Left hindlimb (tissue), 1 donor: ENCODE data around the gene CACNG4.

ENCODE experiments used
- DNase-seq: peaks from one replicate; pipeline ENCODE4 v3.0.0-alpha.2; 2018

Gene CACNG4

DNA sequence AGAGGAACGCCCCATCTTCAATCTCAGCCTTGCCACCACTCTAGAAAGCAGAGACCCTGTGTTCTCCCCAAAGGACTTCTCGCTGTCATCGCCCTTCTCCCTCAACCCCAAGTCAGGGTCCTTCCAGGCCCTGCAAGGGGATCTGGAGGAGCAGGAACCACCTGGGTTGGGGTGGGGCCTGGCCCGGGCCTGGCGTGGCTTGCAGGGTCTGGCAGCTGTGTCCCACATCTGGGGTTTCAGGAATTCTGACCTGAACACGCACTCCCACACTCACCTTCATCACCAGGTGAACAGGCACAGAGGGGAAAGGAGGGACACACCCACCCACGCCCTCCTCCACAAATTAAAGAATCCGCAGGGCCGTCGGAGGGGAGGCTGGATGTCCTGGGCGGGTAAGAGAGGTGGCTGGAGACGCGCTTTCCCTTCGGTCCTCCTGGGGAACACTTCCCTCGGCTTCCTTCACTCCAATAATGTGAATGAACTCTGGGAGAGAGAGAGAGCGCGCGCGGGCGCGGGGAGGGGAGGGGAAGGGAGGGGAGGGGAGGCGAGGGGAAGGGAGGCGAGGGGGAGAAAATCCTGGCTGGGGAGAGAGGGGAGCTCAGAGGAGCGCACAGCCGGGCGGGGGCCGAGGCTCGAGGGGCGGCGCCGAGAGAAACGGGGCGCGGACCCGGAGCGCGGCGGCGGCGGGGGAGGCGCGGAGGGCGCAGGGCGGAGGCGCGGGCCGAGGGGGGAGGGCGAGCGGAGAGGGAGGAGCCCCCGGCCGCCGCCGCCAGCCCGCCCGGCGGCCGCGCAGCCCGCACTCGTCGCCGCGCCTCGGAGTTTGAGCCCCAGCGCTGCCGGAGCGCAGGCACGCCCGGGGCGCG, at the start of gene CACNG4:
TSS of gene CACNG4 (plus strand) at position 799 of the 863 bp plus-strand sequence. CDS start 205 bp downstream, outside the sequence.
- peak; percentile 78 for DNase-seq

DNA sequence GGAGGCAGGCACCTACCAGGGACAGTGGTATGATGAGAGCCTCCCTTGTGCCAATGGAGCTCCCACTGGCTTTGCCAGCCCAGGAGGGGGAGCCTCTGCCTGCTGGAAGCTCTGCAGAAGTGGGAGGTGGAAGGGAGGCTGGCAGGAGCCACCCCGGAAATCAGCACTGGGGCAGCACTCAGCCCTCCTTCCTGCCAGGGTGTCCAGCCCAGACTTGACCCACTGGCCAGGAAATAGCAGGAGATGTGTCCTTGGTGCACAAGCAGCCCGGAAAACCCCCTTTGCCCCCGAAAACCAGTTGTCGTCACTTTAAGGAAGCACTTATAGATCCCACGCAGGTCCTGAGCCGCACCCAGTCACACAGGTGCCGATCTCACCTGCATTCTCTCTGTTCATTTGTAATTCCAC, 49.3 kb upstream of the CACNG4 start:
- no peak for DNase-seq

DNA sequence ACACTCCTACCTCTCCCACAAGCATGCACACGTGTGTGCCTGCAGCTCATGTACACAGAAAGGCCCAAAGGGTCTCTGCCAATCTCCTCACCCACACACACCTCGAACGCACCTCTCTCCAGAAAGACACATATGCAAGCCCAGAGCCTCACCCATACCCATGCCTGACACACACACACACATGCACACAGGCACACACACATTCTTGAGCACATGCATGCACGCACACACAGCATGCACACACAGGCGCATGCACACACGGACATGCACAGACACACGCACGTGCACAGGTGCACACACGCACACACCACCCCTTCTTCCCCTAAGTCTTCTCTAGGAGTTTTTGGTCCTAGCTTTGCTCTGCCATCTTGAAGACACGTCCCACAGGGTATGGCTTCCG, 48.7 kb upstream of the CACNG4 start:
- no peak for DNase-seq

DNA sequence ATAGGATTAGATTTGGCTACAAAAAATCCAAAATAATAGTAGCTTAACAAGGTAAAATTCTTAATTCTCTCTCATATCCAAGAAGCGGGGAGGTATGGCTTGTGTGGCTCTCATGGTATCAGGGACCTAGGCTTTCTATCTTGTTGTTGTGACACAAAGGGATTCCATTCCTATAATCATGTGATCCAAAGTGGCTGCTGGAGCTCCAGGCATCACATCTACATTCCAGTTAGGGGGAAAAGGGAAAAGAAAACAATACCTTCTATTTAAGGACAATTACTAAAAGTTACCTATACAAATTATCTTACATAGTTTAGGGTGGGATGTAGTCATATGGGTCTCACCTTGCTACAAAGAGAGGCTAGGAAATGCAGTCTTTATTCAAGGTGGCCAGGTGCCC, 47.6 kb upstream of the CACNG4 start:
- DNase-seq = no peak

DNA sequence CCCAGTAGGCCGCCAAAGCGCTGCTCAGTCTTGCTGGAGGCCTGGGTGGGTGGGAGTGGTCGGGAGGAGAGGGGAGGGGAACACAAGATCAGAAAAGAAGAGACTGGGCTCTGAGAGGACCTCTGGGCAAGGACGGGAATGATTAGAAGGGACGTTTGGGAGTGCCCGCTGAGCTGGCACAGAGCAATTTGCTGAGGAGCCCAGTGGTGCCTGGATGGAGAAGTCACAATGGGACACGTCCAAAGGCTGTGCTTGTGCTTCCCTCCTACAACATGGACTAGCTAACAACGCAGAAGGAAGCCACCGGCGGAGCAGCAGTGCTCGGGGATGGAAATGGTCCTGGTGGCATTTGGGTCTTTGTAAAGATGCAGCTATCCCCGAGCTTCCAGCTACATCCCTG, 45.6 kb upstream of the CACNG4 start:
- no peak for DNase-seq

DNA sequence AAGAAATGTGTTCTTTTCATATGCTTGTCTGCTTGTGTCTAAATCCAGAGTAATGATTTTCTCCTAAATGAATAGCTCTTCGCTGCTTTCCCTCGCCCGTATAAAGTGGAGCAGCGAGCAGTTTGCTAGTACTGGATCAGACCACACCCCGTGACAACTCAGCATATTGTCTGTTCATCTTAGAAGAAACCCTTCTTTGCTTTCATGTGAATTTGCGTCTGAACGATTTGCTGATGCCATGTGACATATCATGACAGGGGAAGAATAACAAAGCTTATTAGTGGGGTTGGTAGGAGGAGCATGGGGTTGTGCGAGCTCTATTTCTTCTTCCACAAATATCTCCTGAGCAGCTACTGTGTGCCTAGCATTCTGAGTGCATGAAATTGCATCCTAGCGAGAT, 44.1 kb upstream of the CACNG4 start:
- no peak for DNase-seq

DNA sequence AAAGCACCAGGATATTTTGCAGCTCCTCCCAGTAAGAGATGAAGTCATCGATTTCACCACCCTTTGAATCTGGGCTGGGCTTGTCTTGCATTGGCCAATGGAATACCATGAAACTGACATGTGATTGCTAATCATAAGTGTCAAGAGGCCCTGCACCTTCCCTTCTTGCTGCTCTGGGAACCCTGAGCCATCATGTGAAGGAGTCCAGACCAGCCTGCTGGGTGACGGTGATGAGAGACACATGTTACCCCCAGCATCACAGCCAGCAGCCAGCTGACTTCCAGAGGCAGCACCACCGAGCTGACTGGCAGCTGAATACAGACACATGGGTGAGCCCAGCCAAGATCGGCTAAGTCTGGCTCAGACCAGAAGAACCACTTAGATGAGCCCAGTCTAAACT, 43.6 kb upstream of the CACNG4 start:
- no peak for DNase-seq

DNA sequence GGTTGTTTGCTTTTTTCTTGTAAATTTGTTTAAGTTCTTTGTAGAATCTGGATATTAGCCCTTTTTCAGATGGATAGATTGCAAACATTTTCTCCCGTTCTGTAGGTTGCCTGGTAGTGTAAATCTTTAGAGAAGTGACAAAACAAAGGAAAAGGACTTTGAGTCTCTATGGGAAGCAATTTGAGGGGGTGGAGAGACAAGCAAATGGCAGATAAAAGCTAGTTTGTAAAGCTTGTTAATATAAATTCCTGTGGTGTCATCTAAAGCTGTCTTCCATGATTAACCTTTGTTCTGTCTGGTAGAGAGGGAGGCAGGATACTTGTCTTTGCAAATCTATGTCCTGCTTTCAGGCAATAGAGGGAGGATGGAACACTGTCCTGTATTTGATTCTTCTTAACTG, 40.6 kb upstream of the CACNG4 start:
- DNase-seq = no peak

DNA sequence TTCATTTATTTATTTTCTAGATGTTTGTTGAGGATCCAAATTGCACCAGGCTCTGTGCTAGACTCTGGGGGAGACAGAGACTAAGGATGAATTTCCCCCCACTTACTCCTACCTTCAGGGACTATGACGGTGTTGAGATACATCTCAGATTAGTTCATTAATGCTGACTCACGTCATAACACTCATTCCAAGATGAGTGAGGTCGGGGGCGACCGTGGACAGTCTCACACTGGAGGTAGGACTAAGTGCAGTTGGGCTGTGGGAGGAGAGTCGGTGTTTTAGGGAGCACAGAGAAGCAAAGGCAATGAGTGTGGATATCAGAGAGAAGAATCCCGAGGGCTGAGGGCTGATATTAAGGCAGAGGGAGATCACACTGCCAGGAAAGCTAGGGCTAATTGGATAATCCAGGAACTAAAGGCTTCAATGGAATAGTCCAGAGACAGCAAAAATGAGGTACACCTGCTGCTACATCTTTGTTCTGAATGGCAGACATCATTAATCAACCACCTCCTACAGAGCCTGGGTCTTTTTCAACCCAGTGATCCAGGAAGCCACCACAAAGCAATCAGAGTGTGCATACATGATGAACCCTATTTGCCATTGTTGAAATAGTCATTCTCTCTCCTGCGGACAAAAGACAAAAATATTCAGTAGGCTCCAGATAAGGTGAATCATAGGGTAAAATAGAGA, 38.6 kb upstream of the CACNG4 start:
- DNase-seq = no peak

DNA sequence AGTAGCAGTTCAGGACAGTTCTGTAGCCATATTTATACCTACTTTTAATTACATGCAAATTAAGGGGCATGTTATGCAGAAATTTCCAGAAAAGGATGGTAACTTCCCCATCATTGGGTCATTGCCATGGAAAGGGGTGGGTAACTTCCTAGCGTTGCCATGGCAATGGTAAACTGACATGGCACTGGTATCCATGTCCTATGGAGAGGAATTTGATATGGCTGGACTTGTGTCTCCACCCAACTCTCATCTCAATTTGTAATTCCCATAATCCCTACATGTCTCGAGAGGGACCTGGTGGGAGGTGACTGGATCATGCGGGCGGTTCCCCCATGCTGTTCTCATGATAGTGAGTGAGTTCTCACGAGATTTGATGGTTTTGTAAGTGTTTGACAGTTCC, 35.6 kb upstream of the CACNG4 start:
- DNase-seq = no peak

DNA sequence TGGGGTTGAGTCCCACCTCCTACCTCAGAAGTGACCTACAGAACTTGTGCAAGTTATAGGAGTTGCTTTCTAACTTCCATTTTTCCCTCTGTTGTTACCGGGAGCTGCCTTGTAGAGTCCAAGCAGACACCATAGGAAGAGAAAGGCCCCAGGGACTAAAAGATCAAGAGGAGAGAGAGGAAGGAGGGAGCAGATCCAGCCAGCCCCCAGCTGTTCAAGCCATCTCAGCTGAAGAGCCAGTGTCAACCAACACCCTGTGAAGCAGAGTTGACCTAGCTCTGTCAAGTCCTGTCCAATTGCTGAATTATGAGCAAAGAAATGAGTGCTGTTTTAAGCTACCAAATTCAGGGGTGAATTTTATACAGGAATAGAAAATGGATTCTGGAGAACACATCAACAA, 34.9 kb upstream of the CACNG4 start:
- no peak for DNase-seq

DNA sequence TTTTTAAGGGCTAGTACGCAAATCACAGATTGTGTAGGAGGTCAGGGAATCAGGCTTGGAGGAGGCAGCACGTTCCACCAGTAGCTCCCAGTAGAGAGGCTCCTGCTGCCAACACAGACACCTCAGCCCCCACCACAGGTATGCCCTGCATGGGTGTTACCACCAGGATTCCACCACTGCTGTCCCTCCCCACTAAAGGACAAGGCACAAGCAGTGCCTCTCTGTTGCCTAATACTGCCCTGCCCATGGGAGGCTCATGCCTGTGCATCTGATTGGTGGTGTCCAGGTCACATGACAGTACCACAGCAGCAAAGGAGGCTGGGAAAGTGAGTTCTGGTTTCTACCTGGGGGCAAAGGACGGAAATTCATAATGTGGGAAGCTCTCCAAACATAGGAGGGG, 33.6 kb upstream of the CACNG4 start:
- no peak for DNase-seq

DNA sequence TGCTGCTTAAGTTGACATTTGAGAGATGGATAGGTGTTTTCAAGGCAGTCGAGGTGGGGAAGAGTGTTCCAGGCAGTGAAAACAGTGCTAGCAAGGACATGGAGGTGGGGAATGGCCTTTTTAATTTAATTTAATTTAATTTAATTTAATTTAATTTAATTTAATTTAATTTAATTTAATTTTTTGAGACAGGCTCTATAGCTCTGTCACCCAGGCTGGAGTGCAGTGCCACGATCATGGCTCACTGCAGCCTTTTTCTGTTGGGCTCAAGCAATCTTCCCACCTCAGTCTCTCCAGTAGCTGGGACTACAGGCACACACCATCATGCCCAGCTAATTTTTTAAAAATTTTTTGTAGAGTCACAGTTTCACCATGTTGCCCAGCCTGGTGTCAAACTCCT, 32.2 kb upstream of the CACNG4 start:
- DNase-seq = no peak

DNA sequence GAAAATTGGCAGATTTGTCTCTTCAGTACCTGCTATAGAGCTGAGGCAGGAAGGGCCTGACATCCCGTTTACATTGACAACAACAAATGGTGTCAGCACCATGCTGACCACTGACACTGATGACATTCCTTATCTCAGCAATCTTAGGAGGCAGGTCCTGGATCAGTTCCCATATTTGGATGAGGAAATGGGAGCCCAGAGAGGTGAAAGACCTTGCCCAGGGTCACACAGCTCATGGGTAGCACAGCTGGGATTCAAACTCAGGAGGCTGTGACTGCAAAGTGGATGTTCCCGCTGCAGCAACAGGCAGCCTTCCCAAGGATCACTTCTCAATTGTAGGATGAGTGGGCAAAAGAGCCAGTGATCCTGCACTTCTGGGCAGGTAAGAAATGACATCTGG, 30.5 kb upstream of the CACNG4 start:
- no peak for DNase-seq

DNA sequence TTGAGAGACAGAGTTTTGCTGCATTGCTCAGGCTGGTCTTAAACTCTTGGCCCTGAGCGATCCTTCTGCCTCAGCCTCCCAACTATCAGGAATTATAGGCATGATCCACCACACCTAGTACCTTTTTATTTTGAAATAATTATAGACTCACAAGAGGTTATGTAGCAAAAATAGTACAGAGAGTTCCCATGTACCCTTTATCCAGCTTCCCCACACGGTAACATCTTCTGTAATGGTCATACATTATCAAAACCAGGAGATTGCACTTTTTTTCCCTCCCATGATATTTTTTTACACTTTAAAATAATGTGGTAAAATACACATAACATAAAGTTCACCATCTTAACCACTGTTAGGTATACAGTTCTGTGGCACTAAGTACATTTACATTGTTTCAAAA, 28.8 kb upstream of the CACNG4 start:
- DNase-seq = no peak

DNA sequence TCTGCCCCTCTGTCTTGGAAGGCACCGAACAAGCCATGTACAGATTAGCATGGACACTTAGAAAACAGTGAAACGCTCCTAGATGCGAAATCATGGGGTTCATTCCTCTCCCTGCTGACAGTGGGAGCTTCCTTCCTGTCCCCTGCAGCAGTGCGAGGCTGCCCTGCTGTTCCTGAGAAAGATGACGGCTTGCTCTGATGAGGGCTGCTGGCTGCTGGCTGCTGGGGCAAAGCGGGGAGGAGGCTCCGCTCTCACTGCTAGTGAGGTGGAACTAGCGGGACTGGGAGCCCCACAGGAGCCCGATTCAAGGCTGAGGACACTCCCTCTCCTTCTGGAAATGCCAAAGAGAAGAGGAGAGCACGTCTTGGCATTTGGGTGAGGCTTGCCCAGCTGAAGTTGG, 25.9 kb upstream of the CACNG4 start:
- DNase-seq = no peak

DNA sequence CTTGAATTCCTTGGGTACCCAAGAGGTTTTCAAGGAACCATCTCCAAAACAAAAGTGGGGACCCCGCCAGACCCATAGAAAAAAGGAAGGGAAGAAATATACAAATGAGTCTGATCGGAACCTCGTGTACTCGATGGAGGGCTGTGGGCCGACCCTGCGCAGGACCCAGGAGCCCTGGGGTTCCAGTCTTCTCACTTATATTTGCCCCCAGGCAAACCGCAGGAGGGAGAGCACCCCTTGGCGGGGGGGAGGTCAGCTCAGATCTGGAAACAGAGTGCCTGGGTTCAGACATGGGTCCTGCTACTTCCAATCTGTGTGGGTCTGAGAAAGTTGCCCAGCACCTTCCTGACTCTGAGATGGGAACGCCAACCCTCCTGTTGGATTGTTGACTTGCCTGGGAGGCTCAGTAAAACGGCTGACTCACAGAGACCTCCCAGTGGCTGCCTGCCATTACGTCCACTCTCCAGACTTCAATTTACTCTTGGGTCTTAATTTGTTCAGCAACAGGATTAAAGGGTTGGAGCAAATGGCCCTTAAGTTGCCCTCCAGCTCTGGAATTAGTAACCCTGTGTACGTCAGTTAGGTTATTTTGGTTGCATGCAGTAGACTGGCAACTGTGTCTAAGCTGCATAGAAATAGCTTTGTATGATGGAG, 24.9 kb upstream of the CACNG4 start:
- no peak for DNase-seq

DNA sequence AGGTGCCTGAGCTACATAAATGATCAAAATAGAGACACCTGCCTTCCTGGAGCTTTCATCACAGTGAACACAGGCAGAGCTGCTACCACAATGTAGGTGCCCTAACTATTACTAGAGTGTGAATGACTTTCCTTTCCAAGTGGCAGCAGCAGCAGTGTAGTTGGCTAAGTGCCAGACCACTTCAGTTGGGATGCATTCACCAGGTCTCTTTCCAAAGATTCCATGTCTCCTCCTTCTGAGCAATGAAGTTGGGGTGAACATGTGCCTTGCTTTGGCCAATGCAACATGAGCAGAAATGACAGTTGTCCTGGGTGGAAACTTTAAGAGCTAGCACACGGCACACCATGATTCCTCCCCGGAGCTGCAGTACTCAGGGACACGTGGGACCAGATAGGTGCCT, 23.3 kb upstream of the CACNG4 start:
- no peak for DNase-seq

DNA sequence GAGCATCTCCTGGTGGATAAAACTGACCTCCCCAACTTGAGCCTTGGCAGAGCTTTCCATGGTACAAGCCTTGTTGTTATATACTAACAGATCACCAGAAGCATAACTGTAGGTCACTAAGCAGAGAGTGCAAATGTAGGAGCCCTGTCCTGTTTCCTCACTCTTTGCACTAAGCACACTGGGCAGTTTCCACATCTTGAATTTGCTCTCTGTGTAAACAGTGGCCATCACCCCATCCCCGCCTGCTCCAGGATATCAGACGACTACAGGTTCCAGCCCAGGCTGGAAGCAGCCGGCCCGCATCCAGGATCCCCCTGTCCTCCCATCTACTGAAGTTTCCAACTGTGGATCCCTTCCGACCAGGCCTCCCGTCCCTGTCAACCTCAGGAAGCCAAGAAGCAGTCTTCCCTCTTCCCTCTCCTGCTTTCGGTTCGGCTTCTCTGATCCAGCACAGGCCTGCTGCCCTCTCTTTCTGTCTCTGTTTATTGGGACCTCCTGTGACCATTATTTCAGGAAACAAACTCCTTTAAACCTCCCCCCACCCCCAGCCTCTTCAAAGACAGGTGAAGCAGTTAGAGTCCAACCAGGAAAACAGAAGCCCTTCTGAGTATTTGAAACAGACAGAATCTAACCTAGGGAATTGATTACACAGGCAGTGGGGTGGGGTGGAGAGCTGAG, 22.6 kb upstream of the CACNG4 start:
- no peak for DNase-seq

DNA sequence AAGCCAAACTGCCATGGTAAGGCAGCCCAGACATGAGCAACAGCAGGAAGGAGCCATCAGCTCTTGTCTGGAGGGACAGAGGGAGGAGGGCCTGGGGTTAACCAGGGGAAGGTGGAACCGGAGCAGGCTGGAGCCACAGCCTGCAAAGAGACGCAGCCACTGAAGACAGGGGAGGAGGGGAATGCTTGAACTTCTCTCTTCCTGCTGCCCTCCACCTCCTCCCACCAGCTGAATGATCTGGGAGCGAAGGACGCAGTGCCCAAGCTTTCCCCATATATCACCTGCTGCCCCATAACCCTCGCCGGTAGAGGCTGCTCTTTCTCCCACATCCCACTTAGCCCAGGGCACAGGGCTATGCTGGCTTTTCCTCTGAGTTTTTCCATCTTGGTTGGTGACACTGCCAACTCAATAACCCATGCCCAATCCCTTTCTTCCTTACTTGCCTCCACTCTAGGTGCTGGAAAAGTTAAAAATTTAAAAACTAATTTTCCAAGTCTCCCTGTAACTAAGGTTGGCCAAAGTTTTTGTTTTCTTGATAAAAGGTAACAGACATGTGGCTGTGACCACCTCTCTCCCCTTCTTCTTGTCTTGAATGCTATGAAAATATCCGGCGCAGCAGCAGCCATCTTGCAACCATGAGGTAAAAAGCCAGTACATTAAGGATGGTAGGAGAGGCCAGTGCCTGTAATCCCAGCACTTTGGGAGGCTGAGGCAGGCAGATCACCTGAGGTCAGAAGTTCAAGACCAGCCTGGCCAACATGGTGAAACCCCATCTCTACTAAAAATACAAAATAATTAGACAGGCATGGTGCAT, 21.8 kb upstream of the CACNG4 start:
- DNase-seq = no peak

DNA sequence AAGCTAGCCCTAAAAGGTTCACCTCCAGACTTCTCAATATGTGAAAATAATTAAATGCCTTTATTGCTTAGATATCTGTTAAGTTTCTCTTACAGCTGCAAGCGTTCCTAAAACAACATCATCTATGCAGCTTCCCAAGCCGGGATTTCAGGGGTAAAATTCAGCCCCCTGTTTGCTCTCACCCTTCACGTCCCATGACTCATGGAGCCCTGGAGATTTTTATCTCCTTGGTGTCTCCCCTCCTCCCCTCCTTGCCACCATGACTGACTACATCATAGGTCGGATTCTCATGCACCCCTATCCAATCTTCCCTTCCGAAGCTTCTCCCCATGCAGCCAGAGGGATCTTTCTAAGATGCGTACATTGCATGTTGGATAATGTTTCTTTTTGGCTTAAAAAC, 21.0 kb upstream of the CACNG4 start:
- DNase-seq = no peak

DNA sequence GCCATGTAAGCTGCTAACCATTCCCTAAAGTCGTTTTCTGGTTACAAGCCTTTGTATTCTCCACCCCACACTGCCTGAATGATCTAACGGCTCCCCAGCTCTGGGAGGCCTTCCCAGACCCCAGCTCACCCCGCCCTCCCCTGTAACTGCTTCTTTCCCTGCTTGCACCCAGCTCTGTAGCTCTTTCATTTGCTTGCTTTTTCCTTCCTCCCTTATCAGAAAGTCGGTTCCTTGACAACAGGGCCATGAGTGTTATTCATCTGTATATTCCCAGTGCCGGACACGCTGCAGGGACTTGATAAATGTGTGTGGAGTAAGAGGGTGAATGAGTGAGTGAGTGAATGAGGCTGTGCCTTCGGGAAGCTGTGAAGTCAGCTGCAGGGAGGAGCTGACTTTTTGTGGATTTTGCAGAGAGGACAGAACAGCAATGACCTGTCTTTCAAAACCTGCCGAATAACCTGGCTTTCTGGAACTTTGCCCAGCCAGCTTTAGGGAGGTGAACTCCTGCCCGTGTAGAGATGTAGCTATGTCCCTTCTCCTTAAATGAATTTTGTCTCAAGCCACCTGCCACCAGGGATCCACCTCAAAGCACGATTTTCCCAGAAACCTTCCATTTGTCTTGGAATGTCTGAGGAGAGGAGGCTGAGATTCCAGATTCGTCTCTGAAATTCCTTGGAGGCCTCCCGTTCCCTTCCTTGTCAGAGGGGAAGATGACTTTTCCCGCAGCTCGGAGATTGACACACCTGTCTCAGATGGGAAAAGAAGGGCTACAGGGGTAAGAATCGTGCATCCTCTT, 20.0 kb upstream of the CACNG4 start:
- no peak for DNase-seq
